GM18517 (cell line): ENCODE measurements around the gene VPS29.
"Not testable (repeated sequence)": the region's sequence is repeated elsewhere in the genome, so short reads cannot be mapped to it uniquely, and the experiment has no call there.

Experiments used
- ATAC-seq: cut with Tn5 transposase; IDR thresholded peaks from one replicate; pipeline ENCODE4 v1.9.1; 2021; ENCODE audit warnings: mild to moderate bottlenecking, moderate library complexity; ENCODE audit not compliant: unreplicated experiment

Gene VPS29

DNA sequence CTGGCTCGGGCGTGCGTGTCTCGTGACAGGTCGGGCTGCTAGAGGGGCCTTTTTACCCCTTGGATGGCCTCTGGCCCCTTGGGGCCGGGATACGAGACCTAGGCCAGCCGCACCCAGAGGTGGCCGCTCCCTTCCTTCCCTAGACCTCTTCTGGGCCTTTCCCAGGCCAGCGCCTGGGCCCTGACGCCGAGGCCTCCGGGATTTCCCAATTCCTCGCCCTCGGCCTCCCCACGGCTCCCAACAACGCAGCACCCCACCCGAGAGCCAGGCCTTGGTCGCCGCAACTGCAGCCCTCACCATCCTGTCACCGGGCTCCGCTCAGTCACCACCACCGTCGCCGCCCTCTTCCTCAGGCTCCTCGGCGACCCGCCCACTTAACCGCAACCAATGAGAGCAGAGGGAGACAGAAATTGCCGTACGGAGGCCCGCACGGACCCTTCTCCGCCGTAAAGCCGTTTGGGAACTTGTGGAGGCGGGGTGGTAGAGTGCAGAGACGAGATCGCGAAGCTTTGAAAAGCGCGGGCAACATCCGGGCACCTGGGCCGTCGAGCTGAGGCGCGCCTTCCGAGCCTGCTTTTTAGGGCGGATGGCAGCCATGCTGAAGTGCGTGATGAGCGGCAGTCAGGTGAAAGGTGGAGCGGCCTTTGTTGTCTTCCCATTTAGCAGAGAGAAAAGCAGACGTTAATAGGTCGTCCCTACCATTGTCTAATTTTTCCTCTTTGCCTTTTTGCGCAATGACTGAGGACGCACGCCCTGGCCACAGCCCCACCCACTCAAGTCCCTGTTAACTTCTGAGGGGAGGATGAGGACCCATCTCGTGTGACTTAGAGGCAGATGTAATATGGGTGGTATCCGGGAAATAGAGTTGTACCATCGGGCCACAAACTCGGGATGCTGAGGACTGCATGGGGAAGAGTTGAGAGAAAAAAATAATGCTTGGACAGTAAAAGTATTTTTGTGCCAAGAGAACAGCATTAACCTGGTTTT, at the start of gene VPS29, which contains the start of gene RAD9B:
Gene VPS29 (minus strand): TSS at position 360 of the 987 bp plus-strand sequence. CDS start 60 bp downstream, at position 300.
Gene RAD9B (plus strand): TSS at position 580 of the 987 bp plus-strand sequence. CDS start 7 bp downstream, at position 587.
- peak; percentile 91 for ATAC-seq

DNA sequence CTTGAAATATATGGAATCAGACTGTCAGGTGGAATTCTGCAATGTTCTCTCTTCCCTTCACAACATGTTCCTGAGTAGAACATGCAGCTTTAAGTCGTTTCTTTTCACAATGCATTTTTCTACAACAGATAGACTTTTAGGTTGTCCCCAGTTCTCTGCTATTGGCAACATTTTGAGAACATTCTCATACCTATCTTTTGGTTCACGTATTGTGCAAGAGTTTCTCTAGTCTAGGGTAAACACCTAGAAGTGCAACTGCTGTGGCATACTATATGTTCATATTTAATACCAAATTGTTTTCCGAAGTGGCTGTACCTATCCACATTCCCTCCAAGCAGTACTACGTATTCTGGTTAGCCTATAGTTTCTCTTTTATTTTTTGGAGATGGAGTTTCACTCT, 49.1 kb upstream of the VPS29 start:
- ATAC-seq = no peak

DNA sequence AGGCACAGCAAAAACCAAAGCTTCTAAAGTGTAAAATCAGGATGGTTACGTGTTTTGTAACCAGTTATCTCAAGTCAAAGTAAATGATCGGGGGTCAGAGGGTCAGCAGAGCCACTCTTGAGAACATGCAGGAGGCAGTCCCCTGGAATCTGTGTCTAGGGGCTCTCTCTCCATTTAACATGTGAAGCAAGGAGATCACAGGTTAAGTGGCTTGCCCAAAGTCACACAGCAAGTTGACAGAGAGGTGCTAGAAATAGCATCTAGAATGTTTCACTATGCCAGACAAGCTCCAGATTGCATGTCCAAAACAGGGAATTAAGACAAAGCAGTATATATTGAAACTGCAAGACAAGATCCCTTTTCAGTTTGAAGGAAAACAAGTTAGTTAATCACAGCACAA, 47.8 kb upstream of the VPS29 start:
- ATAC-seq = no peak

DNA sequence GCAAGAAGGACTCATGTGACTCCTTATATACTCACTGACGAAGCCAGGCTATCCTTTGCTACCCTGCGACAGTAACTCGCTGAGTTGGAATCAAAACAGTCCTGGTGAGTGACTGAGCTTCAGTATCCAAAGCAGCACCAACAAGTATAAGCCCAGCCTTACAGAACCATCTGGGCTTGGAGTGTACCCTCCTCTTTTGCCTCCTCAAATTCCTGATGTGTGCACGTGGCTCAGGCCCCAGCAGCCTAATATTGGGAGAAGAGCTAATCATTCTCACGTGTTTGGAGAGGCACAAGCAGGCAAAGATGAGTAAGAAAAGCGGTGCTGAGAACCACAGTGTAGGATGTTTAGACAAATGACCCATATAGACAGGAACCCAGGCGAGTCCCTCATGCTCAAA, 46.8 kb upstream of the VPS29 start:
- ATAC-seq = no peak

DNA sequence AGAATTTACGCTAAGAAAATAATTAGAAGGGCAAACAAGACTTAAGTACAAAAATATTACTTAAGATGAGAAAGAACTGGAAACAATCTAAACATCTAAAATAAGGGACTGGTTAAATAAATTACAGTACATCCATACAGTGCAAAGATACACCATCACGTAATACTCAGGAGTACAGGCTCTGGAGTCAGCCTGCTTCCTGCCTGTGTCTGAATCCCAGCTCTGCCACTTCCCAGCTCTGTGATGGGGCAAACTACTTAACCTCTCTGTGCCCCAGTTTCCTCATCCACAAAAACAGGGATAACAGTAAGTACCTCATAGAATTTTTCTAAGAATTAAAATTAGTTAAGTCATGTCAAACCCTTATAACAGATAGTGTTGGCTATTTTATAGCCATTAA, 45.2 kb upstream of the VPS29 start:
- no peak for ATAC-seq

DNA sequence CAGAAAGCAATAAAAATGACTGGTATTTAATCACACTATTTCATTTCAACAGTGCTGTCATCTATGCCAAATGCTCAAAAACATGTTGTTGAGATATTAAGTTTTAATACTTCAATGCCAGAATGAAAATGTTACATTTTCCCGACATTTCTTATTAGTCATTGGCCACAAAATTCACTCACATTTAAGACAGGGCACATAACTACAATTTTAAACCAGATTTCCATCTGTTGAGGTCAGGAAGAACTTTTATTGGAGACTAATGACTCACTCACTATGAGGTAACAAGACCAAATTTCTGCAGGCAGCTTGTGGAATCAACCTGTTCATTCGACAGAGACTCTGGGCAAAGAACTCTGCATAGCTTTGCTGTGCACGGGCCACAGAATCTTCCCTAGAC, 44.4 kb upstream of the VPS29 start:
- no peak for ATAC-seq

DNA sequence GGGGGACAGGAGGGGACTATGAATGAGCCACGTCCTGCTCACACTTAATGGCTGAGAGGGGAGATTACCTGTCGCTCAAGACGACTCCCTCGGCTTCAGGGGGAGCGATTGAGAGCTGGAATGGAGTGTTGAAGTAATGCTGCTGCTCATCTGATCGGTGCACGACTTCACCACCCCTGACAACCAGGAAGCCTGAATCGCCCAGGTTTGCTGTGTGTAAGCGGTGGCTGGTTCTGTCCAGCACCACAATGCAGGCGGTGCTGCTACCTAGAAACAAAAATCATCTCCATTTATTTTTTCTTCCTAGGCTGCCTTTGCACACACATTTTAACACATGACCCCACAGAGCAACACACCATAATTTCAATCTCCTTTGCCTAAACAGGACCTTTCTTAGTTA, 43.9 kb upstream of the VPS29 start:
- ATAC-seq = no peak

DNA sequence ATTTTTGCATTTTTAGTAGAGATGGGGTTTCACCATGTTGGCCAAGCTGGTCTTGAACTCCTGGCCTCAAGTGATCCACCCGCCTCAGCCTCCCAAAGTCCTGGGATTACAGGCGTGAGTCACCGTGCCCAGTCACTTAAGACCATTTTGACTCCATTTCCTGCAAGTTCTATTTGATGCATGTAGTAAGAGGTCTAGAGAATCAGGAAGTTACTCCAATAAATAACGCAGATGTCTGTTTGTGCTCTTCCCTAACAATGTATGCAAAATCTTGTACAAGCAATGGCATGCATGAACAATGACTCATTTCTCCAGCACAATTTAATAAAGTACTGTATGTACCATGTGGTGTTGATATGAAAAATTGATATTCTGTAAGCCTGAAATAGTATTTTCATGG, 43.3 kb upstream of the VPS29 start:
- ATAC-seq = not testable (repeated sequence)

DNA sequence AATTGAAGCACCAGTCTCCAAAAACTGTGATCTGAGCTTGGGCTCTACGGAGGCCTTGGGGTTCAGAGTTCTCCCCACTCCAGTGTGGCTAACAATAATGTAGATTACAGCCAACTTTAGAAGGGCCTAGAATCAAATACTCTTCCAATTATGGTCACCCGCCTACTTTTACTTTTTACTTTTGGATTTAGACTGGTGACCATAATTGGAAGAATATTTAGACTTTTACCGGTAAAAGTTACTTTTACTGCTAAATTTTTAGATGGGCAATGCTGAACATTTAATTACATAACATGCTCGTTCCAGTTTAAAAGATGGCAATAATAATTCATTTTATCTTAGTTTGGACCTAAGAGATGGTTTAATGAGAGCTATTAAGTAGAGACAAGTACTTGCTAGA, 42.1 kb upstream of the VPS29 start:
- ATAC-seq = no peak

DNA sequence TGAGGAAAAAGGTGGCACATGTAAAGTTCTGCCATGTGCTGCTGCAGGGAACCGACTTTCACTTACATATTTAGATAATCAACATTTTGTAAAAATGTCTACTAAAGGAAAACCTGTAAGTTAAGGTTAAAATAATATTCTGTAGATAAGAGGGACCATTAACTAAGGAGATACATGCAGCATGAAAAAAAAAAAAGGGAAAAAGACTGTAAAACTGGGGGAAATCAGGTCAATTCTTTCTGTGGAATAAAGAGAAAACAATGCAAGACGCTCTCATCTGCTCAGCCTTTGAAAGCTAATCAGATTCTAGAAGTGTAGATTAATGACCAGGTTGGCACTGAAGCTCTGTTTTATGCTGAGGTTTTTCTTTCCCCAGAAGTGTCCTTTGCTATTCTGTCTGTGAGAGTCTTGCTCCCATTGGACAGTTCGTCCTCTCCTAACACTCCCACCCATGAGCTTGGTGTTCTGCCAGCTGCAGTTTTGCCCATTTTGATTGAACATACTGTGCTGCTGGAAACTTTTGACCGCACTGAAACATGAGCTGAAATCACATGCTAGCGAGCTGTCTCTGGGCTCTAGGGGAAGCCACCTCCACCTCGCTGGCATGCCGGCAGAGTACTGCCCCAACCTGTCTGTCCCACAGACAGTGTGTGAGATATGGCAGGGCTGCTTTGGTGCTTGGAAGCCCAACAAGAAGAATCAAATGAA, 41.5 kb upstream of the VPS29 start:
- ATAC-seq = no peak

DNA sequence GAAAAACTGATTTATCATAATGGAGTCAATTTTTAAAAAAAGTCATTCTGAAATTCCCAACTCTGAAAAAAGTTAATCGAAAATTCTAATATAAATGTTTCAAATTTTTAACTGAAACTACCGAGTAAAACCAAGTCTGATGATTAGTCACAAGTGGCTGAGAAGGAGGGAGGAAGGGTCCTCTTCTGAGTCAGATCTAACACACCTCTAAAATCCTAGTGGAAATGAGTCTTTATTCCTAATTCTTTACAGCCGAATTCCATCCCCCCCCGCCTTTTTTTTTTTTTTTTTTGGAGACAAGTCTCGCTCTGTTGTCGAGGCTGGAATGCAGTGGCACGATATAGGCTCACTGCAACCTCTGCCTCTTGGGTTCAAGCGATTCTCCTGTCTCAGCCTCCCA, 38.1 kb upstream of the VPS29 start:
- no peak for ATAC-seq

DNA sequence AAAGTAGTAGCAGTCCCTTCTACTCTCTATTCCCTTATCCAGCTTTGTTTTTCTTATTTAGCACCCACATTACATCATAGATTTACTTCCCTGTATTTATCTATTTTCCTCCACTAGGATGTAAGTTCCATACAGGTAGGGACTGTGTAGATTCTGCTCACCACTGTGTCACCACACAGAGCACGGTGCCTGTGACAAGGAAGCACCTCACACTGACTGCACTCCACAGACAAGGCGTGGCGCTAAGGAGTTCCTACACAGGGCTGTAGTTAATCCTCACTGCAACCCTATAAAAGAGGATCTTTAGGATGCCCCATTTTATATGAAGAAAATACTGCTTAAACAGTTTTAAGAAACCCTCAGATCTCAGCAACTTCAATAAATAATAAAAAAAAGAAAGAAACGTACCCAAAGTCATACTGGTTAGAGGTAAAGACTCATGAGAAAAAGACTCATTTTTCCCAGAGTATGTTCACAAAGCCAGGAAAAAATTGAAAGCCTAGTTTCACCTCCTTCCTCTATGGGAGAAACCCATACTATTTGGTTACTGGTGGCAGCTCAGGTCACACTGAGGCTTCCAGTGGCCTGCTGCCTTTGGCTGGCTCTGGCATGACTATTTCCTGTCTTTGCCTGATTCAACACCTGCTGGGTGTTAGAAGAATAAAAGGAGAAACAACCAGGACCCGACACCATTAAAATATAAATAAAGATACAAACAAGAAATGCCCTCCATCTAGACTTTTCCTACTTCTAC, 37.1 kb upstream of the VPS29 start:
- no peak for ATAC-seq

DNA sequence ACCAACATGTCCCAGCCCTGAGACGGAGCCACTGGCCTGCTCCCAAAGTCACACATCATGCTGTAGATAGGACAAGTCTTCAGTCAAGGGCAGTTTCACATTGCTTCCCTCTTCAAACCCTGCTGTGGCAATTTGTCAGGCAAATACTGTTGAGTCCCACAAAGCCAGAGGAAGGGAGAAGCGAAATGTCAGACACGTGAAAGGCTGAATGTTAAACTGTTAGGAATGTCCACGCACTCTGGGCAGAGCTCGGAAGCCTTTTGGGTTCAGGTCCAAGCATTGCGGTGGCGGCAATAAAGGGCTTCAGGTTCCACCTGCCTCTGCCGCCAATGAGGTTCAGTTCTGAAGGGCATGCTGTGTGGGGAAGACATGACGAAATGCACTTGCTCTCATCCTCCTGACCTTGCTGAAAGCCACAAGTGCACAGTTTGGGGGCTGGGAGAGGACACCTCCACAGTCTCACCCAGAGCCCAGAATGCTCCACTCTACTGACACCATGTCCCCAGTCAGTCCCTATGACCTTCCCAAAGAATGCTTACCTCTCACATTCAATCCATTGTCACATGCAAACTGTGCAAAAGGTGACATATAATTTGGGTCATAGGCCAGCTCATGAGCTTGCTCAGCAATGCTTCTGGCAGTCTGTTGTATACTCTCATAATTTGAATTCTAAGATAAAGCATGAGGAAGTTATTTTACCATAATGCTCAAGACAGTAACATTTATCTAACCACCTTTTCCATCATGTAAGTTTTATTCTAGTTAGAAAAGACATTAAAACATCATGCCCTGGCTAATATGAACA, 35.9 kb upstream of the VPS29 start:
- ATAC-seq = no peak

DNA sequence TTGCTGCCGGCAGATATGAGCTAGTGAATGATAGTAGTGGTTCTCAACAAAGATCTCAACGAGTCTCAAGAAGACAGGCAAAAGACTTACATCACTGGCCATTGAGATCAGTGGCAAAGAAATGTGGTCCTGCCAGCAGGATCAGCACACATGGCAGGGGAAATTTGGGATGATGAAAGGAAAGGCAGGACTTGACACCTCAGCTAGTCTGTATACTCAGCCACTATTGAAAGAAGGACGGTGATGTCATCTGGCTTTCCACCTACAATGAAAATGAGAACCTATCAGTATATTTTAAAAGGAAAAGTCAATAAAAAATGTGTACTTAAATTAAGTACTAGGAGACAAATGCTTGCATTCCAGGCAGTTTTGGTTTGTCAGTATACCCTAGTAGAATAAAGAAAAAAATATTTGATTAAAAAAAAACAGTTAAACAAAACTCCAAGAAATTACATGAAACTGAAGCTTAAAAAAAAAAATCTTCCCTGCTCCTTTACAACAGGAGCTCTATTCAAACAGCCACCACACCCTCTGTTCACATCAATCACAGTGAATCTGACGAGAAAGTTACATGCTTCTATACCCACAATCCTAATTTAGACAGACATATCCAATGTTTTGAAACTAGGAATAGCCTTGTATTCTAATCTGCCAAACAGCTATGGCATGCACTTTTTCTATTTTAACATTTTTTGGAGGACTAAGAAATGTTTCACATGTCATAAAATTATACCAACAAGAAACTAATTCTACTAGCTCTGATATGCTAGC, 35.1 kb upstream of the VPS29 start:
- ATAC-seq = no peak

DNA sequence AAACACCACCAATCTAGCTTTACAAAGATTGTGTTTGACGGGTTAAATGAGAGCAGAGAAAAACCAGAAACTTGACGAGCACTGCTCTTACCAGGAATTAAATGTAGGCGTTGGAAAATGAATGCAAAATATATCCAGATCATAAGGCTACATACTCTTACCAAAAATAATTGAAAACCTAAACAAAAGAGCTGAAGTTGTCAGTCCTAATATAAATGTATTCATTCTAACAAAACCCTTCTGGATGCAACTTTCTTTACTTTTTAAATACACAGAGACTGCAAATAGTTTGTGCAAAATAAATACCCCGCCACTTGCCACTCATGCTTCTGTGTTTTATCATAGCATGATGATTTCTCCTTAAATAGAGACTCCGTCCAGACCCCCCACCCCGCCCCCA, 32.9 kb upstream of the VPS29 start:
- ATAC-seq = no peak

DNA sequence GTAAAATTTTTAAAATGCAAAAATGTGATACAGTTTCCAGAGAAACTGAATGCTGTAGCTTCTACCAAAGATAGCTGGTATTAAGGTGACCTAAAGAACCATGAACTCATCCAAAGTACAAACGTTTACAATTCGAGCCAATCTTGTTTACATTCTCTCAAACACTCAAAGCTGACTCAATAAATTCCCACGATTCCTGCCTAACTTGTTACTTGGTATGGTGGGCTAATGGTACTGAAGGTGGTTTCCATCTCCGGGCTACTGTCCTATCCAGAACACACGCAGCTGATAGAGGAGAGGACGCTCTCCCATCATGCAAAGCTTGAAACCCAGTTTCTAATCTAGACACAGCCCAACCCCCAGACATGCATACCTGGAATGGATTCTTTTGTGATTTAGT, 31.7 kb upstream of the VPS29 start:
- no peak for ATAC-seq

DNA sequence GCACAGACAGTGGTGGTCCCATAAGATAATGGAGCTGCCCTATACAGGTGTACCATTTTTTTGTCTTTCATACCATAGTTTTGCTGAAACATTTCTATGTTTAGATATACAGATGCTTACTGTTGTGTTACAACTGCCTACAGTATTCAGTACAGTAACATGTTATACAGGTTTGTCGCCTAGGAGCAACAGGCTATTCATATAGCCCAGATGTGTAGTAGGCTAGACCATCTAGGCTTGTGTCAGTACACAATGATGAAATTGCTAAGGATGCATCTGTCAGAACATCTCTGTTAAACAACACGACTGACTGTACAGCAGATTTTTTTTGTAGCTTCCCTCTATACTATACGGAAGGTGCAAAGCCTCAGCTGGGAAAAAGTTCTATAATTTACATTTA, 30.7 kb upstream of the VPS29 start:
- ATAC-seq = no peak

DNA sequence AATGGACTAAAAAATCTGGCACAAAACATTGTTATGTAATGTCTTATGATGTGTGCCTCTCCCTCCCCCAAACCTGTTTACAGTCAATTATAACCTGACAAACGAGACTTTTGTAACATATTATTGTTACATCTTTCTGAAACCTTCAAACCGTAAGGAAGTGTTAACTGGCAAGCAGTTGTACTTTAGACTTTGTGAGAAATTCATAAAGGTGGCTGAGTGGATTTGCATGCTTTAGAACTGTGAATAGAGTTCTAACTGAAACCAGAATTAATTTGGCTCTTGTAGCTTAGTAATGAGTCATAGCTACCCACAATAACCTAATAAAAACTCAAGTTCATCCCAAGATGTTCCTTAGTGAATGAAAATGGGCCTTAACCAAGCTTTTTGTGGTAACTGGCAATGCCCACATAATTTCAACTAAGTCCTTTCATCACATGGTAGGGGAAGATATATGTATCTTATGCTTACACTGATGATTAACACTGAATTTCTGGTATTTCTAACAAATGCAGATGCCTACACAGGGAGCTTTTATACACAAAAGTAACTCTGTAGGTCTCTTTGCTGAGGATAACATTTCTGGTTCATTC, 29.9 kb upstream of the VPS29 start:
- ATAC-seq = peak; percentile 89

DNA sequence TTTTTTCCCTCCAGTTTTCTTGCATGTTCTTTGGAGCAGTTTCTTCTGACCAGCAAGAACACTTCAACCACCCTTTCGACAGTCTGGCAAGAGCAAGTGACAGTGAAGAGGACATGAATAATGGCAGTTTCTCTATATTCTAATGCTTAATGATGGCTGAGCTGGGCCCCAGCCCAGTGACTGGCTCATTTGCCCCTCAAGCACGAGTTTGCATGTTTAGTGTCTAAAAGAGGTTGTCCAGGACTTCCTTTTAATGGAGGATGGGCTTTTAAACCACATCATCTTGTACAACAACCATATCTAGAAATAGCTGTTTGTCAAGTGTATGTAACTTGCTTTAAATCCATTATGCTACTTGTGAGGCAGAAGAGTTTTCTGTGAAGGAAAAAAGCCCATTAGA, 28.6 kb upstream of the VPS29 start:
- no peak for ATAC-seq
